ENCODE data around the gene CHCHD3.

- TF ChIP-seq ZNF239 (tag by site-specific recombination; IDR thresholded peaks at IDR 0.05) (no peak), CTCF (tag by site-specific recombination; IDR thresholded peaks at IDR 0.05) (no peak)
These were observed 222.7 kb downstream of the CHCHD3 start for GRCh38 chr7:132859199-132859598.
